CD4-positive, alpha-beta T cell (primary cell): Measurements from ENCODE around the gene TENT5A. TPM values are rescaled to one million over a fixed set of nuclear protein-coding genes. Genes with fewer than 3 reads are reported as not detected.

Source experiments
- ATAC-seq: fragments of 200-7000 bp; cut with Tn5 transposase; one replicate; pipeline ENCODE4 v1.10.0; 2022; ENCODE audit warnings: mild to moderate bottlenecking; ENCODE audit not compliant: poor library complexity
- CTCF ChIA-PET: fragments of 350-600 bp; sonication (Branson Sonifier 250); formaldehyde crosslinking; loops from one replicate; lab custom pipeline; 2021; ENCODE audit warnings: antibody characterized with exemption, inconsistent platforms; lab: Charles Lee
- POLR2A ChIA-PET: fragments of 350-600 bp; sonication (Branson Sonifier 250); formaldehyde crosslinking; loops from one replicate; lab custom pipeline; 2021; ENCODE audit warnings: antibody characterized with exemption, inconsistent platforms; lab: Charles Lee
- DNase-seq, 14 experiments: peaks; one replicate each; pipeline ENCODE4 v3.0.0-alpha.2; 2013 to 2020; ENCODE audit warnings: mixed read lengths in 2 of 14
- H3K27ac ChIP-seq, 2 donors: one replicate each; pipeline versions ENCODE4 v1.5.1 to v1.7.0; 2013; ENCODE audit warnings: low read length in 2 of 2, low read depth in 1 of 2, mild to moderate bottlenecking in 1 of 2
- H3K27me3 ChIP-seq, 2 experiments: 1 replicate in 1 of 2; 2 replicates in 1 of 2; pipeline versions ENCODE4 v1.6.1 to v1.7.0; 2013; ENCODE audit warnings: low read length in 2 of 2, control low read depth in 1 of 2, mild to moderate bottlenecking in 1 of 2, moderate library complexity in 1 of 2; ENCODE audit not compliant: insufficient read depth in 2 of 2, control insufficient read depth in 1 of 2
- H3K36me3 ChIP-seq: one replicate; pipeline ENCODE4 v1.6.1; 2013; ENCODE audit warnings: low read length, control low read depth; ENCODE audit not compliant: insufficient read depth
- H3K4me1 ChIP-seq: one replicate; pipeline ENCODE4 v1.6.1; 2013; ENCODE audit warnings: low read length, control low read depth; ENCODE audit not compliant: insufficient read depth
- H3K4me3 ChIP-seq: one replicate; pipeline ENCODE4 v1.5.1; 2013; ENCODE audit warnings: mild to moderate bottlenecking, low read length, moderate library complexity
- H3K9me3 ChIP-seq, 2 experiments: 1 replicate in 1 of 2; 2 replicates in 1 of 2; pipeline versions ENCODE4 v1.6.1 to v1.7.0; 2013; ENCODE audit warnings: low read length in 2 of 2, mild to moderate bottlenecking in 2 of 2, control low read depth in 1 of 2, moderate library complexity in 1 of 2; ENCODE audit not compliant: control insufficient read depth in 1 of 2, insufficient read depth in 1 of 2
- H3K27ac Mint-ChIP-seq: one replicate; pipeline ENCODE4 v1.8.0; 2020; ENCODE audit warnings: mixed read lengths
- H3K27me3 Mint-ChIP-seq: one replicate; pipeline ENCODE4 v1.8.0; 2021; ENCODE audit warnings: mixed read lengths
- H3K36me3 Mint-ChIP-seq: one replicate; pipeline ENCODE4 v1.8.0; 2021; ENCODE audit warnings: low read depth, mixed read lengths
- H3K4me1 Mint-ChIP-seq: one replicate; pipeline ENCODE4 v1.8.0; 2021; ENCODE audit warnings: low read depth, mixed read lengths
- H3K4me3 Mint-ChIP-seq: one replicate; pipeline ENCODE4 v1.8.0; 2020; ENCODE audit warnings: mild to moderate bottlenecking, mixed read lengths
- H3K9me3 Mint-ChIP-seq: one replicate; pipeline ENCODE4 v1.8.0; 2020; ENCODE audit warnings: mixed read lengths
- intact Hi-C, 2 experiments: fragments of 100-400 bp; cut with DNase I in 1 of 2; cut with micrococcal nuclease in 1 of 2; formaldehyde crosslinking; loops; one replicate each; pipeline versions ENCODE4 v1.15.1 to v1.9.0; 2023 to 2025; cut with DNase I, micrococcal nuclease
- total RNA-seq, 174 experiments: library from RNA in 2 of 174; stranded (reverse) in 2 of 174; gene quantifications; one replicate each; pipeline ENCODE4 v1.2.3 and lab custom pipeline; 2021 to 2026
- TF ChIP-seq, protein P1 (sequence below): fragments of 200-600 bp; IDR thresholded peaks from one replicate; pipeline ENCODE4 v1.8.0; 2022; ENCODE audit warnings: antibody characterized with exemption, mild to moderate bottlenecking

Gene TENT5A
- total RNA-seq, 2 experiments from 2014 or later = 6.3 to 6.7 TPM

DNA sequence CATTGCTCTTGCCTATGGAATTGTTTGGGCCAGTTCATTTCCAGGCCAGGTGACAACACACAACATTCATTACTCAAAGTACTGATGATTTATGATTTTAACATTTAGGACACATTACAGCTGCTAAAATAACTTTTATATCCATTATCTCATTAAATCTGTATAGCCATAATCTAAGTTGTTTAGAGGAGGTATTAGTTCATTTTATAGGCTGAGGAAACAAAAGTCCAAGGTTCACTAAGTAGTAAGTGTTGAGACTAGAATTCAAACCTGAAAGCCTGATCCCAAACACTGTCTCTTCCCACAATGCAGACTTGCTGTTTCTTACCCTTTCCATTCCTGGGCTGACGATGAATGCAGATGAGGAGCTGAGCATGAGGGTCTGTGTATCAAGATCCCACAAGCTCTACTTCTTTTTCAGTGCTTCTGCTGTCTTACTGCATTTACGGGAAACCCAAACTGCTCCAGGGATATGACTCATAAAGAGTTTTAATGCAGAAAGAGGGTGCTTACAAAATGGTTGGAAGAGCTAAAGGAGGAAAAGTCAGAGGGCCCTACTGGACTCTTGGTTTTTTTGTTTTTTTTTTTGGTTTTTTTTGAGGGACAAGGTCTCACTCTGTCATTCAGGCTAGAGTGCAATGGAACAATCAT is 17.9 kb downstream of the TENT5A start:
- no peaks in the 10 kb centered on the region for H3K9me3 ChIP-seq
- no peaks in the 10 kb centered on the region for H3K27me3 Mint-ChIP-seq
- H3K4me3 Mint-ChIP-seq = no peak overlapping the region
- H3K36me3 Mint-ChIP-seq = no peaks in the 10 kb centered on the region
- ChIA-PET POLR2A (interaction anchor here (1.9 kb wide), 1 partner anchor 19 kb away, joined by 7 read pairs; no protein-coding TSS in a partner anchor), CTCF (interaction anchor here (1.3 kb wide), 1 partner anchor 19 kb away, joined by 4 read pairs; no protein-coding TSS in a partner anchor)
- intact Hi-C loops = no loop called here
- ATAC-seq = no peak
- H3K27ac Mint-ChIP-seq = no peak overlapping the region
- TF ChIP-seq, protein P1, sequence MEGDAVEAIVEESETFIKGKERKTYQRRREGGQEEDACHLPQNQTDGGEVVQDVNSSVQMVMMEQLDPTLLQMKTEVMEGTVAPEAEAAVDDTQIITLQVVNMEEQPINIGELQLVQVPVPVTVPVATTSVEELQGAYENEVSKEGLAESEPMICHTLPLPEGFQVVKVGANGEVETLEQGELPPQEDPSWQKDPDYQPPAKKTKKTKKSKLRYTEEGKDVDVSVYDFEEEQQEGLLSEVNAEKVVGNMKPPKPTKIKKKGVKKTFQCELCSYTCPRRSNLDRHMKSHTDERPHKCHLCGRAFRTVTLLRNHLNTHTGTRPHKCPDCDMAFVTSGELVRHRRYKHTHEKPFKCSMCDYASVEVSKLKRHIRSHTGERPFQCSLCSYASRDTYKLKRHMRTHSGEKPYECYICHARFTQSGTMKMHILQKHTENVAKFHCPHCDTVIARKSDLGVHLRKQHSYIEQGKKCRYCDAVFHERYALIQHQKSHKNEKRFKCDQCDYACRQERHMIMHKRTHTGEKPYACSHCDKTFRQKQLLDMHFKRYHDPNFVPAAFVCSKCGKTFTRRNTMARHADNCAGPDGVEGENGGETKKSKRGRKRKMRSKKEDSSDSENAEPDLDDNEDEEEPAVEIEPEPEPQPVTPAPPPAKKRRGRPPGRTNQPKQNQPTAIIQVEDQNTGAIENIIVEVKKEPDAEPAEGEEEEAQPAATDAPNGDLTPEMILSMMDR = no peak
- no peak overlapping the region for H3K4me3 ChIP-seq
- no peaks in the 10 kb centered on the region for H3K27me3 ChIP-seq
- H3K4me1 ChIP-seq = no peaks in the 10 kb centered on the region
- no peak for DNase-seq
- no peaks in the 10 kb centered on the region for H3K9me3 Mint-ChIP-seq
- no peaks in the 10 kb centered on the region for H3K36me3 ChIP-seq
- H3K4me1 Mint-ChIP-seq = no peaks in the 10 kb centered on the region
- no peak overlapping the region for H3K27ac ChIP-seq

DNA sequence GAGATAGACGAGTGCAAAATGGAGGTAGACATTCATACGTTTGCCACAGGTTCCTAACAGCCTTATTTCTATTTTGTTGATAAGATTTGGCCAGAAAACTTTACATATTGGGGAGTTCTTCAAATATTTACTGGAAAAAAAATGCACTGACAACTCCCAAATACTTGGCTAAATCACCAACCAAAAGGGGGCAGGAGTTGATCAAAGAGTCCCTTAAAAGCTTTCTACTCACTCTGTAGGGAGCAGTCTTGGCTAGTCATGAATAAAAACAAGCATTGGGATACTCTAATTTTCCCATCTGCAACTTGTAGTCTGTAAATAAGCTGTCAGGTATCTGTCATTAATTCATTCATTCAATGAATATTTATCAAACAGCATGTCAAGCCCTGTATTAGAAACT is 18.4 kb downstream of the TENT5A start:
- no peak for DNase-seq
- intact Hi-C loops = no loop called here
- Histone ChIP-seq H3K9me3 (no peaks in the 10 kb centered on the region), H3K36me3 (no peaks in the 10 kb centered on the region), H3K4me1 (no peaks in the 10 kb centered on the region), H3K4me3 (no peak overlapping the region), H3K27ac (no peak overlapping the region), H3K27me3 (no peaks in the 10 kb centered on the region)
- Mint-ChIP-seq H3K27me3 (no peaks in the 10 kb centered on the region), H3K36me3 (no peaks in the 10 kb centered on the region), H3K27ac (no peak overlapping the region), H3K4me3 (no peak overlapping the region), H3K9me3 (no peaks in the 10 kb centered on the region), H3K4me1 (no peaks in the 10 kb centered on the region)
- TF ChIP-seq, protein P1 = no peak
- ChIA-PET CTCF (interaction anchor here (1.1 to 1.3 kb wide), 2 partner anchors 19 to 20 kb away, joined by 3 to 4 read pairs; partner anchors contain the start of gene TENT5A), POLR2A (interaction anchor here (1.9 kb wide), 1 partner anchor 19 kb away, joined by 7 read pairs; no protein-coding TSS in a partner anchor)
- no peak for ATAC-seq

DNA sequence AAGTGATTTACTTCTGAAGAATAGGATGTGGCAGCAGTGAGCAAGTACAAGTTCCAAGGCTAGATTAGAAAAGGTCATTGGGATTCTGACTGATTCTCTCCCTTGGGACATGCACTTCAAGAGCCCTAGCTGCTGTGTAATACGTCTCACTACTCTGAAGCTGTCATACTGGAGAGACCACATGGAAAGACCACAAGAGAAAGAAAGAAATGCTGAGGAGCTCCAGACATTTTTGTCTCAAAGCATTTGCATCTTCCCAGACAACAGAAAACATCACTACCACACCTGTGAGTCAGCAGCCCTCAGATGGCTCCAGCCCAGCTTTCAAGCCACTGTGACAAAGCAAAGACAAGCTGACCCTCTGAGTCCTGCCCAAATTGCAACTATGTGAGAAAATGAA is 20.7 kb downstream of the TENT5A start:
- no peaks in the 10 kb centered on the region for H3K9me3 Mint-ChIP-seq

More for the DNA sequence above, 20.7 kb downstream of the TENT5A start:
- Histone ChIP-seq H3K27me3 (no peaks in the 10 kb centered on the region), H3K36me3 (no peaks in the 10 kb centered on the region), H3K9me3 (no peaks in the 10 kb centered on the region), H3K27ac (no peak overlapping the region), H3K4me1 (no peaks in the 10 kb centered on the region), H3K4me3 (no peak overlapping the region)
- Mint-ChIP-seq H3K27ac (no peak overlapping the region), H3K36me3 (no peaks in the 10 kb centered on the region), H3K27me3 (no peaks in the 10 kb centered on the region), H3K4me1 (no peaks in the 10 kb centered on the region), H3K4me3 (no peak overlapping the region)
- TF ChIP-seq, protein P1 = no peak
- ChIA-PET CTCF (no interaction called here), POLR2A (no interaction called here)
- intact Hi-C loops = no loop called here
- ATAC-seq (no peak), DNase-seq (no peak)
